GM18498 (cell line): Measurements from ENCODE around the gene ARL6.
"Not testable (repeated sequence)": the region's sequence is repeated elsewhere in the genome, so short reads cannot be mapped to it uniquely, and the experiment has no call there.

Experiments
- ATAC-seq: cut with Tn5 transposase; IDR thresholded peaks from one replicate; pipeline ENCODE4 v1.9.1; 2021; ENCODE audit warnings: mild to moderate bottlenecking, moderate library complexity; ENCODE audit not compliant: unreplicated experiment

ARL6 gene

DNA sequence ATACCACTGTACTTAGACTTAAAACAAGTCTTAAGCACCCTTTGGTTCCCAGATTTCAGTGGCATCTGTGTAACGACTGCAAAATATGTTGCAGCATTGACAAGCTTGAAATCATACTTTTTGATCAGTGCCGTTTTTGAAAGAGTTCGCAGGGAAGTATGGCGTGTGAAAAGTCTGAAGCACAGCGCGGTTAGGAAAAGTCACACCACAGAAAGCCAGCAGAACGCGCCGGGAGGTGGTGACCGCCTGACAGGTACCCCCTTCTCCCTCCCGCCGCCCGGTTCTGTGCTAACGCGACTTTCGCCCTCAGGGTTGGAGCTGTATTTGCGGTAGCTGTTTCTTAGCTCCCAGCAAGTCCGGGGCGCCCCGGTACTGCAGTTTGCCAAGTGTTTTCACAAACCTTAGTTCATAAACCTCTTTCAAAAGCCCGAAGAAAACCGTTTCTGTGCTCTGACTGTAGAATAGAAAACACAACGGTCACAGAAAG is 56.8 kb downstream of the ARL6 start:
- ATAC-seq, result peak; percentile 57

DNA sequence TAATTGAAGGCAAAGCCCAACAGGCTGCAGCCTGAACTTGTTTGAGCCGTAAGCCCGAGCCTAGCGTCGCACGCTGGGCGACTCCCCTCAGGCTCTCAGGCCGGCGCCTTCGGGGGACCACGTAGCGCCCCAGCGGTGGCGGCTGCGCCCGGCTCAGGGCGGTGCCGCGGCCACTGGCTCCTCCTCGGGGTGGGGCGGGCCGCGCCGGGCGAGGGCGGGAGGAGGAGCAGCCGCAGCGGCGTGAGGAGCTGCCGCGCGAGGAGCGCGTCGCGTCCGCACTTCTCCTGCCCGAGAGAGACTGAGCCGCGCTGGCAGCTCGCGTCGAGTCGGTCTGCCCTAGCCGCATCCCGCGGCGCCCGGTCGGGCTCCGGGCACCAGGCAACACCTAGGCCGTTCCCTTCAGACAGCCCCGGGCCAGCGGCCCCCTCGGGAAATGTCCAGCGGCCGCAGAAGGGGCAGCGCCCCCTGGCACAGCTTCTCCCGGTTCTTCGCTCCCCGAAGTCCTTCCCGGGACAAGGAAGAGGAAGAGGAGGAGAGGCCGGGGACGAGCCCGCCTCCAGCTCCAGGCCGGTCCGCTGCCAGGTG is 57.3 kb downstream of the ARL6 start, which contains the start of gene CRYBG3:
CRYBG3 (plus strand) TSS at position 238 of the 585 bp plus-strand sequence; CDS start at position 434, 196 bp downstream.
- peak; percentile 99 for ATAC-seq

DNA sequence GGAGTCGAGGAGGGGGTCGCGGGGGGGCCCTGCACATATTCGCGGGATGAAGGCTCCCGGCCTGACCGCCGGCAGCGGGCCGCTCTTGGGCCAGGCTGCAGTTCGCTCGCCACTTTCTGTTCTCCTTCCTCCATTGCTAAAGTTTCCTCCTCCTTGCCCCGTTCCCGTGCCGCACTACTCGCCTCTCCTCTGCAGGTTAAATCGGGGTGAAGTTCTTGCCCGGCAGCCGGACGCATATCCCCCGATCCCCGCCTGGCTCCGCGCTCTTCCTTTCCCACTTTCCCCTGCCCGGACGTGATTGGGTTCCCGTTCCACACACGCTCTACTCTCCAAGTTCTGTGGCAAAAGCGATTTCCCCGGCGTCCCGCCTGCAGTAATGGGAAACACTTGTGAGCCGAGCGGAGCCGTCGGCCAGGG is 57.8 kb downstream of the ARL6 start:
- peak; percentile 24 for ATAC-seq

DNA sequence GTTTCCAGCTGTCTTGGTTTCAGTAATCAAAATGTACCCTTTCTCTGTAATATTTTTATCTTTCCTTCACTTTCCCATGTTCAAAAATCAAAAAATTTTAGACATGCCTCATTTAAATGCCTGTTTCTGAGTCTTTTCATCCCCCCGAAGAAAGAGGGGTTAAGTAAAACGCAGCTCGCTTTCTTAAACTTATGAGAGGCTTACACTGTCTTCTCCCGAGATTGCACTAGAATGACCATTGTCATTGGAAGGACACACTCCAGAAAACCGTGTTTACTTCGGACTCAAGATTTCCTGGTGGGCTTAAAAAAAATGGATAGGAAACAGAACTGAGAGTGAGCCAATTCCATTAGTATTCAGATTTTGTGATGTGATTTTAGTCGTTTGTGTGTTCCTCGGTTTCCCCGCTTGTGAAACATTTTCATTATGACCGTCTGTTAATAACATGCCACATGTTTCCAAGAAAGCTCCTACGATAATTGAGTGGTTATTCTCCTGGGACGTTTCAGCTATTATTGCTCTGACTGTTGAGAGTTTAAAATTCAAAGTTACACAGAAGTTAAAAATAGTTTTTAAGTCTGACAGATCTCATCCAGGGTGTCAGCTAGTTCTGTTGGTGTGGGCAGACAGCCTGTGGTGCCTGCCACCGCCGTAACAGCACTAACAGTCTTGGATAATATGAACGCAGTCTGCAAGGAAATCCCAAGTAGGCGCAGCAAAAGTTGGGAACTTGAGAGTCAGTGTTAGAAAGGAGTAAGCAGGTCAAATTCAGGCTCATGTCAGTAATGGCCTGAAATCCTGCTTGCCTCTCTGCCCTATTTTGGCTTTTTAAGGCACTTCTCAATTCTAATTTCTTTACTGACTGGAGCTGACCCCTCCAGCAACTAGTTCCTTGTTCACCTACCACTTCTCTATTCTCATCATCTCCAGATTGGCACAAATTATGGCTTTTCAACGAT is 58.8 kb downstream of the ARL6 start:
- ATAC-seq, result no peak

DNA sequence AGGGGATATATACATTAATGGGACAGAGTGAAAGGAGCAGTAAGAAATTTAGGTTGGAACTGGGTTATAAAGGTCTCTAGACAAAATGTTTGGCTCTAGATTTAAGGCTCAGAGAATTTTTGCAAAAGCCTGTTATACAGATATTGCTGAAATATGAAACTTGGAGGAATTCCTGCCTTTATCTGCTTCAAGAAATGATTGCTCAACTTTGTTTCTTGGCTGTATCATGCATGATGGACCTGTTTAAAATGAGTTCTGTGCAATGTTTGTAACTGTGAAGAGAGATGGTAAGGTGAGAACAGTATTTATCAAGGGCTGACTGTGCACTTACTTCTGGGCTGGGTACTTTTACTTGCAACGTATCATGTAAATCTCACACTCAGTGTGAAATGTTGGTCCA is 60.5 kb downstream of the ARL6 start:
- ATAC-seq, result no peak

DNA sequence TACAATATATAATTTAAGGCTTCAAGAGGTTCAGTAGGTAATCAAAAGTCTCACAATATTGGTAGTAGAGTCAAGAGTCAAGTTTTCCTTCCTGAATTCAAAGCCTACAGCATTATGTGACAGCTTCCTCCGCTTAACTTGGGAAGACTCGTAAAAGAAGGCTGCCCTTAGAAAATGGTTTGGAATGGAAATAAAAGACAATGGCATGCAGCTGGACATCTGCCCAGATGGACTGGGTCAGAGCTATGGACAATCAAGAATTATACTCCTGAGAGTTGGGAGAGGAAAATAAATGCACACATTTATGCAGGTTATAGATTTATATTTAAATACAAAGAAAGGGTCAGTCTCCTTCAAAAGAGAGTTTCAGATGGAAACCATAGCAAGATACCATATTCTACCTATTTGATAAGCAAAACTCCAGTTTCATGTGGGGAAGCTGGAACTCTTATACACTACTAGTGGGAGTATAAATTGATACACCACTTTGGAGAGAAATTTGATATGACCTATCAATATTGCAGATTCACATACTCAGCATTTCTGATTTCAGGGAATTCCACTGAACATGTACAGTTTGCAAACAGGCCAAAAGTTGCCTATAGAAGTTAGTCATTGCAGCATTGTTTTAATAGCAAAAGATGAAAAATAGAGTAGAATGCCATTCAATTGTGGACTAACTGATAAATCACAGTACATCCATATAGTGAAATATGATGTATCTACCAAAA is 63.3 kb downstream of the ARL6 start:
- ATAC-seq, result no peak

DNA sequence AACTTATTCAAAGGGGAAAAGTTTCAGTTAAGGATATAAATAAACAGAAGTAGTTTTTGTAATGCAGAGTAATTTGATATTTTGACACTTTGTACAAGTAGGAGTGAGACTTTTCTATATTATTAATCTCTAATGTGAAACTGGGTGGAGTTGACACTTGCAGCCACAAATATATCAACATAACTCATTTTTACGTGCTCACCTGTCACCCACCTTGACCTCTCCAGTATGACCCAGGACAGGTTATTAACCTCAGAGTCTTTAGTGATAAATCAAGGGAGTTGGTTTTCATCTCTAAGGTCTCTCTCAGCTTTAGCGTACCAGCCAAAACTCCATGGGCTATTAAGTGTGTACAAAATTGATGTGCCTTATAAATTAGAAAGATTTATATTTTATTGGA is 64.6 kb downstream of the ARL6 start:
- no peak for ATAC-seq

DNA sequence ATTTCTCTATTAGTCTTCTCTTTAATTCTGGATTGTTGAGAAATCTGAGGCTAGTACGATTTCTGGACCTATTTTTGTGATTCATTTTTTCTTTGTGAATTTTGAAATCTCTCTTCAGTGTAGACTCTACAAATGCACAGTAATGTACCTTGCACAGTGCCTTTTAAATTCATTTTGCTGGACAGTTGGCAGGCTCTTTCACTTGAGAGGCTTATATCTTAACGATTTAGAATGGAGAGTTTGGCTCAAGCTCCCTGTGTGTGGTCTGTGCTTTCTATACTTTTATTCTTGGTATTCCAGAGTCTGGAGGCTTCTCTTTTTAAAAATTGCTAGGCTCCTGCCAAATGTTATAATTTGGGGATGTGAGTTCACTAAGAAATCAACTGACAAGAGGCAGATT is 66.1 kb downstream of the ARL6 start:
- no peak for ATAC-seq

DNA sequence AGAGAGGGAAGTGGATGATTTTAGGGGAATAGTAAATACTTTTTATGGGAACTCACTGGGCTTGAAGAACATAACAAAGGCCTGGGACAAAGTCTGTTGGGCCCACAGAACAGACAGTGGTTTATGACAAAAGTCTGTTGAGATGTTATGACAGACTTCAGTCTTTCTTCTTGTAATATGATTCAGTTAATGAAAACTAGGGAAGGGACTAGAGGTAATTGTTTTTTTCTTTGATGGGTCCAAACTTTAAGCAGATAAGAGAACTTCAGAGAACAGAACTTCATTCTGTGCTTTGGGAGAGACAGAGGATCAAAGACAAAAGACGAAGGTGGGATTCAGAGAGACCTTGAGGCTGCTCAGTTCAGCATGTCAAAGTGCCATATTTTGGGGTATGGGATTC is 66.6 kb downstream of the ARL6 start:
- ATAC-seq, result no peak

DNA sequence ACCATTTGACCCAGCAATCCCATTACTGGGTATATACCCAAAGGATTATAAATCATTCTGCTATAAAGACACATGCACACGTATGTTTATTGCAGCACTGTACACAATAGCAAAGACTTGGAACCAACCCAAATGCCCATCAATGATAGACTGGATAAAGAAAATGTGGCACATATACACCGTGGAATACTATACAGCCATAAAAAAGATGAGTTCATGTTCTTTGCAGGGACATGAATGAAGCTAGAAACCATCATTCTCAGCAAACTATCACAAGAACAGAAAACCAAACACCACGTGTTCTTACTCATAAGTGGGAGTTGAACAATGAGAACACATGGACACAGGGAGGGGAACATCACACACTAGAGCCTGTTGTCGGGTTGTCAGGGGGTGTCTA is 68.6 kb downstream of the ARL6 start:
- ATAC-seq, result not testable (repeated sequence)

DNA sequence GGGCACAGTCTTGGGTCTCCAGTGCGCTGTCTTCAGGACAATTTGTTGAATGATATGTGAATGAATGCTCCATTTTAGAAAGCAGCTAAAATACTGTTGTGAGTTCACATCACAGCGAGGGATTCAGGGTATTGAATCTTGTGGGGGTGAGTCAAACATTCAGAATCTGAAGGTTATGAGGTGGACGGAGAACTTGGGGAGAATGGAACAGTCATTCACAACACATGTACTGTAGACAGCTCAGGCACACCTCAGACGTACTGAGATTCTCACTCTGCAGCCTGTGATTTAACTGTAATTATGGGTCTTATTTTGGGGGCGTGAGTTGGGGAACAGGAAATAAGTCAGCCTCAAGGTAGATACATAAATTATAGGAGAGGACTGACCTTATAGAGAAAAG is 71.2 kb downstream of the ARL6 start:
- no peak for ATAC-seq

DNA sequence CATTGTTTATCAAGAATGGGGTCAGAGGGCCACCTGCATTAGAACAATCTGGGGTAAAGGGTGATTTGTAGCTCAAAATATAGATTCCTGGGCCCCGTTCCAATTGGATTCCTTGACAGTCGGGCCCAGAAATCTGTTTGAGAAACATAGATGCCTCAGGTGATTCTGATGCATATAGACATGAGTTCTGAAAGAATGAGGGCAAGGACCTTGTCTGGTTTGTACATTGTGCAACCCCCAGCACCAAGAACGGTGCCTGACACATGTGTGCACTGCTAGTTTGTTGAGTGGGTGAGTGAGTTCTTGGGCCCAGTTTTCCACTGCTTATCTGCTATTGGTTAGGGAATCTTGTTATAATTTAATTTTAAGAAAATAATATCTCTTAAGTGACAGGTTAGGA is 73.8 kb downstream of the ARL6 start:
- ATAC-seq, result no peak

DNA sequence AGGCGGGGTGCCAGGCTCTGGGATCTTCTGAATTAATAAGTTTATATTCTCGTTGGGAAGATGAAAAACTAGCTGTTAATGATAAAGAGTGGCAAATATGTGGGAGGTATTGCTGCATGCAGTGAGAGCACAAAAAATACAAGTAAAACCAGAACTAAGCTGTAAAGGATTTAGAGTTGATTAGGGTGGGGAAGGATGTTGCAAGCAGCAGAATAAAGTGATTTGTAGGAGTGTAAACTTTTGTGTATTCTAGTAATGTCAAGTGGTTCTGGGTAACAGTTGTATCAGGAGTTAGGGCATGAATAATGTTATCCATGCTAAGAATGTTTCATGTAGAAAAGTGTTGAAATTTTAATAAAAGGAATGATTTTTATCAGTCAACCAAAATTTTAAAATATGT is 75.4 kb downstream of the ARL6 start:
- ATAC-seq, result no peak

DNA sequence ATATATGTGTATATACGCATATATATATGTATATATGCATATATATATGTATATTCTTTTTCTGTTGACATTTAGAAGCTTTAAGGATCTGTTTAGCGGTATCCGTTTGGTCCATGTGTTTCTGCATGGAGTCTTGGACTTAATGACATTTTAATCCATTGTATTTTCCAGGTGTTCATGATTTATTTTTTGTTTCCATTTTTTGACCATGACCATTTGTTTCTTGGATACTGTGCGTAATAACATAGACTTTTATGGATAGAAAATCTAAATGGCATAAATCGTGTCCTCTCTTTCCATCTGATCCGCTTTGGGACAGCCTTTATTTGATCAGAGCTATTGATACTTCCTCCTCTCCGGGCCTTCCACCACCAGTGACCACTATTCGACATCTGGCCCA is 76.7 kb downstream of the ARL6 start:
- no peak for ATAC-seq

DNA sequence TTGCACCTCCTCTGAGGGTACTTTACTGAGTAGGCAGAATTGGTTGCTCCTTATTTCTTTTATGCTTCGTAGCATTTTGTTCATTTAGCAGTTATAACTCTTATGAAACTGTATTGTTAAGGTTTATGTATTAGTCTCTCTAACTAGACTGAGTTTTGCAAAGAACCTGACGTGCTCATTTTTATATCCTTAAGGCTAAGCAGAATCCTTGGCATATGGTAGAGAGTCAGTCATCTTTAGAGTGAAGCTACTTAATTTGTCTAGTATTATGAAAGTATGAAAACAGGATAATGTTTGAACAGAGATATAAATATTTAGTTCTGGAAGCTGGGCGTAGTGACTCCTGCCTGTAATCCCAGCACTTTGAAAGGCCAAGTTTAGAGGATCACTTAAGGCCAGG is 77.4 kb downstream of the ARL6 start:
- ATAC-seq, result no peak

DNA sequence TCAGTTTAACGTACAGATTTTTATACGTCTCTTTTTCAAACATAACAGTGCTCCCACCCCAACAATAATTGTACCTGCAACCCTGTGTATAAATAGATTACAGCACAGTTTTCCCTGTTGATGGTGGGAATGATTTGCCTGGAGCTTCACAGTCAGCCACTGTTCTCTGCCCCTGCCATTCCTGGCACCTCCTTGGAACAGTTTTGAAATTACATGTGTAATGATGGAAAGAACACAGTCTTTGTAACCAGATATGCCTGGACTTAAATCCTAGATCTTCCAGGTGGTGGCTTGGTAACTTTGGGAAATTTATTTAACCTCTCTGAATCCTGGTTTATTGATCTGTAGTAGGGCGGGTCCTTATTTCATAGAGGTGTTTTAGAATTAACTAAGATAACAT is 84.2 kb downstream of the ARL6 start:
- ATAC-seq, result no peak
